ENCODE measurements around the gene RSPH9. TPM values are rescaled to one million over a fixed set of nuclear protein-coding genes. Genes with fewer than 3 reads are reported as not detected.
"Not testable (repeated sequence)": the region's sequence is repeated elsewhere in the genome, so short reads cannot be mapped to it uniquely, and the experiment has no call there.

The RSPH9 gene
- total and polyA plus RNA-seq, 8 donors, result 0.32 to 5.6 (median 3.3) TPM

DNA sequence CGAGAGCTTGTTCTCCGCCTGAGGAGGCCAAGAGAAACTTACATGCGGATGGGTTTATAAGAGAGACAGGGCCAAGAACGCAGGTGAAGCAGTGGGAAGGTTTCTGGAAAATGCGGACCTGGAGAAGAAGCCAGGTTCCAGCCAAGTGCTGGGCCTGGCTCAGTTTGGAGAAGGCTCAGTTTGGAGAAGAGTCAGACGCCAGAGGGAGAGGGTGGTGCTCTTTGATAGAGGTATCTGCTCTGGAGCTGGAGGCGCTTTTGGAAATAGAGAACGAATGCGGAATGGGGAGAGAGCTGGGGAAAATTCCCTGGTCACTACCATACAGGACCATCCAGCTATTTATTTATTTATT is 753 bp downstream of the RSPH9 start:
- DNase-seq, result no peak
- Histone ChIP-seq H3K9me3 (no peaks in the 10 kb centered on the region), H3K27ac (peak overlapping the region in 1 of 2 donors; percentile 78), H3K27me3 (no peaks in the 10 kb centered on the region), H3K4me3 (peak overlapping the region; percentile 27 to 58), H3K4me1 (peaks cover 3 to 7% of the 10 kb centered on the region in 2 donors), H3K36me3 (peaks cover 0 to 23% of the 10 kb centered on the region in 2 donors)
- ATAC-seq, result peak; percentile 4
- intact Hi-C loops (cut with DNase I), result no loop called here
- TF ChIP-seq, protein P1, sequence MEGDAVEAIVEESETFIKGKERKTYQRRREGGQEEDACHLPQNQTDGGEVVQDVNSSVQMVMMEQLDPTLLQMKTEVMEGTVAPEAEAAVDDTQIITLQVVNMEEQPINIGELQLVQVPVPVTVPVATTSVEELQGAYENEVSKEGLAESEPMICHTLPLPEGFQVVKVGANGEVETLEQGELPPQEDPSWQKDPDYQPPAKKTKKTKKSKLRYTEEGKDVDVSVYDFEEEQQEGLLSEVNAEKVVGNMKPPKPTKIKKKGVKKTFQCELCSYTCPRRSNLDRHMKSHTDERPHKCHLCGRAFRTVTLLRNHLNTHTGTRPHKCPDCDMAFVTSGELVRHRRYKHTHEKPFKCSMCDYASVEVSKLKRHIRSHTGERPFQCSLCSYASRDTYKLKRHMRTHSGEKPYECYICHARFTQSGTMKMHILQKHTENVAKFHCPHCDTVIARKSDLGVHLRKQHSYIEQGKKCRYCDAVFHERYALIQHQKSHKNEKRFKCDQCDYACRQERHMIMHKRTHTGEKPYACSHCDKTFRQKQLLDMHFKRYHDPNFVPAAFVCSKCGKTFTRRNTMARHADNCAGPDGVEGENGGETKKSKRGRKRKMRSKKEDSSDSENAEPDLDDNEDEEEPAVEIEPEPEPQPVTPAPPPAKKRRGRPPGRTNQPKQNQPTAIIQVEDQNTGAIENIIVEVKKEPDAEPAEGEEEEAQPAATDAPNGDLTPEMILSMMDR (IDR thresholded peaks at IDR 0.05), result no peak

DNA sequence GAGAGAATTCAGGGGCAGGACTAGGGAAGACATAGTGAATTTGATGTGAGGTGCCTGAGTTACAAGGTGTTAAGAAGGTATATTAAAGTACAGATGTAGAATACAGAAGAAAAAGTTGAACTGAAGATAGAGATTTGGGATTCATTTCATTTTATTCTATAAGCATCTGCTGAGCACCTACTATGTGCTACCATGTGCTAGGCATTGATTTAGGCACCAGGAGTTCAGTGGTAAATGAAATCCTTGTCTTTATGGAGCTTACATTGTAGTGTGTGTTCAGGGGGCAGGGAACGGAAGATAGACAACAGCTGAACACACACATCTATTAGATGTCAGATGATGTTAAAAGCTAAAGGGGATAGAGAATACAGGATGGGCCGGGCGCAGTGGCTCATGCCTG is 2.8 kb downstream of the RSPH9 start:
- DNase-seq (no peak), ATAC-seq (no peak)
- Histone ChIP-seq H3K4me1 (peaks cover 3 to 7% of the 10 kb centered on the region in 2 donors), H3K27me3 (no peaks in the 10 kb centered on the region), H3K36me3 (peaks cover 0 to 2% of the 10 kb centered on the region in 2 donors), H3K9me3 (no peaks in the 10 kb centered on the region), H3K27ac (no peak overlapping the region), H3K4me3 (no peak overlapping the region)
- TF ChIP-seq, protein P1 (IDR thresholded peaks at IDR 0.05), result no peak
- intact Hi-C loops (cut with DNase I), result no loop called here

DNA sequence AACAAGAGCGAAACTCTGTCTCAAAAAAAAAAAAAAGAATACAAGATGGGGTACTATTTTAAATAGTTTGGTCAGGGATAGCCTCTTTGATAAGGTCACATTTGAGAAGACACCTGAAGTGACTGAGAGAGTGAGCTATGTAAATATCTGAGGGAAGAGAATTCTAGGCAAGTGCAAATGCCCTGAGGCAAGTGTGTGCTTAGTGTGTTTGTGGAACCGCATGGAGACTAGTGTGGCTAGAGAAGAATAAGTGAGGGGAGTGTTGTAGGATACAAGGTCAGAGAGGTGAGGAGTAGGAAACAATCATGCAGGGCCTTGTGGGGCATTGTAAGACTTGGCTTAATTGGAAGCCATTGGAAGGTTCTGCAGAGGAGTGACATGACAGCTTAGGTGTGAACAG is 3.4 kb downstream of the RSPH9 start:
- H3K4me1 ChIP-seq, result peaks cover 3 to 7% of the 10 kb centered on the region in 2 donors

DNA sequence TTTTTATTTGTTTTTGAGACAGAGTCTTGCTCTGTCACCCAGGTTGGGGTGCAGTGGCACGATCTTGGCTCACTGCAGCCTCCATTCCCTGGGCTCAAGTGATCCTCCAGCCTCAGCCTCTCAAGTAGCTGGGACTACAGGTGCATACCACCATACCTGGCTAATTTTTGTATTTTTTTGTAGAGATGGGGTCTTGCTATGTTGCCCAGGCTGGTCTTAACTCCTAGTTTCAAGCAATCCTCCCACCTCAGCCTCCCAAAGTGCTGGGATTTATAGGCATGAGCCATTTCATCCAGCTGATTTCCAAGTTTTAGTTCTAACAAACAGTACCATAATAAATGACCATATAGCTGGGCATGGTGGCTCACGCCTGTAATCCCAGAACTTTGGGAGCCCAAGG is 8.0 kb downstream of the RSPH9 start:
- H3K9me3 ChIP-seq; intact Hi-C loops (cut with DNase I); DNase-seq: not testable (repeated sequence)

More for the DNA sequence above, 3.4 kb downstream of the RSPH9 start:
- intact Hi-C loops (cut with DNase I), result no loop called here
- TF ChIP-seq, protein P1 (IDR thresholded peaks at IDR 0.05), result no peak
- no peak for ATAC-seq
- Histone ChIP-seq H3K36me3 (no peaks in the 10 kb centered on the region), H3K9me3 (no peaks in the 10 kb centered on the region), H3K27me3 (no peaks in the 10 kb centered on the region), H3K27ac (no peak overlapping the region), H3K4me3 (no peak overlapping the region)
- no peak for DNase-seq

DNA sequence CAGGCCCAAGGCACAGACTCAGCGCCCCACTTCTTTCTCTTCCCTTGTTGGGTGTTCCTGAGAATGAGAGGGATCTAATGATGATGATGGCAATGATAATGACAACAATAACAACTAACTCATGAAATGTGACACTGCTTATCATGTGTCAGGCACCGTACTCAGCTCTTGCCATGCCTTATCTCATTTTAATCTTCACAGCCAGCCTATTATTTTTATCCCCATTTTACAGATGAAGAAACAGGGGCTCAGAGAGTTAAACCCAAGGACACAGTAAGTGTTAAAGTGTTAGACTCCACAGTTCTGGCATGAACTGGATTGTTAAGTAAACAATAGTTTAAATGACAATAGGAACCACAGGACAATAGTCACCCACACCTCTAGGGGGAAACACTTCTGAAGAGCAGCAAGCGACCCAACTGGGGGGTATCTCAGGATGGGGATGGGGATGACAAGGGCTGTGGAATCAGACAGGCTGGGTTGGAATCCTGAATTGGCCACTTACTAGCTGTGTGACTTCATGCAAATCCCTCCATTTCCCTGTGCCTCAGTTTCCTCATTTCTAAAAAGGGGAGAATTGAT is 12.5 kb downstream of the RSPH9 start:
- Histone ChIP-seq H3K36me3 (no peaks in the 10 kb centered on the region), H3K4me3 (no peak overlapping the region), H3K9me3 (peaks cover 0 to 5% of the 10 kb centered on the region in 2 donors), H3K4me1 (no peaks in the 10 kb centered on the region), H3K27me3 (no peaks in the 10 kb centered on the region), H3K27ac (no peak overlapping the region)
- intact Hi-C loops (cut with DNase I), result no loop called here
- ATAC-seq (no peak), DNase-seq (no peak)
- TF ChIP-seq, protein P1 (IDR thresholded peaks at IDR 0.05), result no peak

More for the DNA sequence above, 8.0 kb downstream of the RSPH9 start:
- H3K27ac ChIP-seq, H3K4me3 ChIP-seq, H3K4me1 ChIP-seq, ATAC-seq, H3K36me3 ChIP-seq, H3K27me3 ChIP-seq: not testable (repeated sequence)

DNA sequence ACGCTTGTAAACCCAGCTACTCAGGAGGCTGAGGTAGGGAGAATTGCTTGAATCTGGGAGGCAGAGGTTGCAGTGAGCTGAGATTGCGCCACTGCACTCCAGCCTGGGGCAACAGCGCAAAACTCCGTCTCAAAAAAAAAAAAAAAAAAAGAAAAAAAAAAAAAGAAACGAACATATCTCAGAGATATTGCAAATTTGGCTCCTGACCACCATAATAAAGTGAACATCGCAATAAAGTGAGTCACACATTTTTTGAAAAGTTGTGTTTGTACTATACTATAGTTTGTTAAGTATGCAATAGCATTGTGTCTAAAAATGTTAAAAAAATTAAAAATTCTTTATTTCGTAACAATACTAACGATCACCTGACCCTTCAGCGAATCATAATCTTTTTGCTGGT is 13.3 kb downstream of the RSPH9 start:
- intact Hi-C loops (cut with DNase I), result no loop called here
- TF ChIP-seq, protein P1 (IDR thresholded peaks at IDR 0.05), result no peak

DNA sequence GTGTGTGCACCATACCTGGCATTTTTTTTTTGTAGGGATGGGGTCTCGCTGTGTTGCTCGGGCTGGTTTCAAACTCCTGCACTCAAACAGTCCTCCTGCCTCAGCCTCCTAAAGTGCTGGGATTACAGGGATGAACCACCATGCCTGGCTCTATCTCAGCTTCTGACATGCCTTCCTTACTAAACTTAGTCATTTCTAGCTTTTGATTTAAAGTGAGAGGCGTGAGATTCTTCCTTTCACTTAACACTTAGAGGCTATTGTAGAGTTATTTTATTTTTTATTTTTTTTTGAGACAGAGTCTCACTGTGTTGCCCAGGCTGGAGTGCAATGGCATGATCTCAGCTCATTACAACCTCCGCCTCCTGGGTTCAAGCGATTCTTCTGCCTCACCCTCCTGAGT is 18.1 kb downstream of the RSPH9 start:
- DNase-seq; H3K9me3 ChIP-seq; ATAC-seq; H3K27ac ChIP-seq; H3K36me3 ChIP-seq; H3K4me1 ChIP-seq; H3K4me3 ChIP-seq; H3K27me3 ChIP-seq; intact Hi-C loops (cut with DNase I): not testable (repeated sequence)

More for the DNA sequence above, 13.3 kb downstream of the RSPH9 start:
- Histone ChIP-seq H3K4me1 (no peaks in the 10 kb centered on the region), H3K27ac (no peak overlapping the region), H3K4me3 (no peak overlapping the region), H3K9me3 (peaks cover 0 to 5% of the 10 kb centered on the region in 2 donors), H3K36me3 (no peaks in the 10 kb centered on the region), H3K27me3 (no peaks in the 10 kb centered on the region)
- ATAC-seq (no peak), DNase-seq (no peak)
